Glomerular endothelial cell (primary cell): ENCODE measurements around the gene FBXL3. TPM values are rescaled to one million over a fixed set of nuclear protein-coding genes. Genes with fewer than 3 reads are reported as not detected.
"Not testable (repeated sequence)": the region's sequence is repeated elsewhere in the genome, so short reads cannot be mapped to it uniquely, and the experiment has no call there.

Experiments used
- DNase-seq: peaks from one replicate; pipeline ENCODE4 v3.0.0-alpha.2; 2011; ENCODE audit warnings: low read depth, low spot score; ENCODE audit errors: extremely low read depth
- total RNA-seq: library from RNA; depleted of rRNA; stranded (reverse); fragments of >200 nt; gene quantifications from 2 replicates; pipeline ENCODE4 v1.2.3, GENCODE V29; 2015

The FBXL3 gene
- total RNA-seq, 1 donor from 2014 or later = 45.4 TPM

DNA sequence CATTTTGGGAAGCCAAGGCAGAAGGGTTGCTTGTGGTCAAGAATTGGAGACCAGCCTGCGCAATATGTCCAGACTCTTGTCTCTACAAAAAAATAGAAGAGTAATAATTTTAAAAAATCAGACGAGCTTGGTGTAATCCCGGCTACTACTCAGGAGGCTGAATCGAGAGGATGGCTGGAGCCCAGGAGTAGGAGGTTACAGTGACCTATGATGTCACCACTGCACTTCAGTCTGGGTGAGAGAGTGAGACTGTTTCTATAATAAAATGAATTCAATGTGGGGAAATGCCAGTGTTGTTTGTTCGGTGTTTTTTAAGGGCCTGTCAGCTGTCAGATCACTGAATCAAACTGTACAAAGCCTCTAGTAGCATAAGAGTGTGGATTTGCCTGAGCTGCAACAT lies 1.2 kb upstream of the FBXL3 start:
- DNase-seq = no peak

- no peak for DNase-seq
Observed at GRCh38 chr13:77026255-77026860, 601 bp downstream of the FBXL3 start.

DNA sequence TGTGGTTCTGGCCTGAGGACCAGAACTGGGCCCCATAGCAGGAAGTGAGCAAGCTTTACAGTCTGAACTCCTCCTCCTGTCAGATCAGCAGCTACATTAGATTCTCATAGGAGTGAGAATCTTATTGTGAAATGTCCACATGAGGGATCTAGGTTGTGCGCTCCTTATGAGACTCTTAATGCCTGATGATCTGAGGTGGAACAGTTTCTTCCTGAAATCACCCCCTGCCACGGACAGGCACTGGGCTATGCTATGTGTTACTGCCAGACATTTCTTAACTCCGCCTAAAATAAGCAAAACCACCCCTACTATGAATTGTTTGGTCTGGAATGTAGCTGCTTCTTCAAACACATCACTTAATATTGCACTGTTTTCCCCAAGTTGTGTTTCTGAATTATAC lies 4.6 kb downstream of the FBXL3 start:
- DNase-seq = no peak

GRCh38 chr13:77019756-77020155 lies 7.2 kb downstream of the FBXL3 start:
- DNase-seq = no peak

- DNase-seq = no peak
Observed at GRCh38 chr13:77016888-77017623, 9.9 kb downstream of the FBXL3 start.

GRCh38 chr13:77016251-77016812 lies 10.6 kb downstream of the FBXL3 start:
- no peak for DNase-seq

GRCh38 chr13:77014906-77015685 lies 11.9 kb downstream of the FBXL3 start:
- no peak for DNase-seq

- no peak for DNase-seq
Observed at GRCh38 chr13:77013853-77014542, 13.0 kb downstream of the FBXL3 start.

GRCh38 chr13:77009719-77010118 lies 17.2 kb downstream of the FBXL3 start:
- not testable (repeated sequence) for DNase-seq

GRCh38 chr13:77009011-77009410 lies 17.9 kb downstream of the FBXL3 start:
- DNase-seq = no peak

DNA sequence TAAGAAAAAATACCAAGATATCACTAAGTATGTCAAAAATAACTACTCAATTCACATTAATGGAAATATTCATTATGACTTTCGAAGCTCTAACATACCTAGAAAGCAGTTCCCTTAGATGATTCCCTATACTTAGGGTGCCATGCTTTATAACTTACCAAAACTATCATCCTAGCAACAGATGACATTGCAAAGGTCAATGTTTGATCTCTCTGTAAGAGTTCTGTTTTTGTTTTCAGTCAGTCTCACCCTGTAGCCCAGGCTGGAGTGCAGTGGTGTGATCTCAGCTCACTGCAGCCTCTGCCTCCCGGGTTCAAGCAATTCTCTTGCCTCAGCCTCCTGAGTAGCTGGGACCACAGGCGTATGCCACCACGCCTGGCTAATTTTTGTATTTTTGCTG lies 18.6 kb downstream of the FBXL3 start:
- DNase-seq = not testable (repeated sequence)

GRCh38 chr13:77002590-77003190 lies 24.3 kb downstream of the FBXL3 start:
- DNase-seq = no peak

DNA sequence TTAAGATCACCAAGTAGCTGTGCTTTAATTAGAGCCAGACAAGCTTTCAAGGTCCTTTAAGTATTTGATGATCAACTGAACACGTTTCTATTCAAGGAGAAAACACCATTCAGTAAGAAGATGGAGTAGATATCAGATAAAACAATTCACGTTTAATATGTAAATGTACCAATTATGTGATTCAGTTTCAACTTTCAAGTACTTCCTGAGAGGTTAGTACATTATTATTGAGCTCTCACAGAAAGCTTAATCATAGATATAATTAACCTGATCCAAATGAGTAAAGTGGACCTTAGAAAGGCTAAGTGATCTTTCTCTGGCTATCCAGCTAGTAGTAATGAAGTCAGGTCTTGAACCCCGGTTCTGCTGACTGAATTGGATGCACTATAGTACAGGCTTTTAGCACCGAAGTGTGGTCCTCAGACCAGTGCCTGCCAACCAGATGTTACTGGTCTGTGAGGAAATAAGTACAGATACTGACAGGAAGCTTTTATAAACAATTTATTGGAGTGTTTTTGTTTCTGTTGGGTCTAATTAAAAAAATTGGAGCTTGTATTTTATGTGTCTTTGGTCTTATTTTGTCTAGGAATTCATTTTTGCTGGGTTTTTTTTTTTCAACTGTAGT lies 24.9 kb downstream of the FBXL3 start:
- DNase-seq = no peak

DNA sequence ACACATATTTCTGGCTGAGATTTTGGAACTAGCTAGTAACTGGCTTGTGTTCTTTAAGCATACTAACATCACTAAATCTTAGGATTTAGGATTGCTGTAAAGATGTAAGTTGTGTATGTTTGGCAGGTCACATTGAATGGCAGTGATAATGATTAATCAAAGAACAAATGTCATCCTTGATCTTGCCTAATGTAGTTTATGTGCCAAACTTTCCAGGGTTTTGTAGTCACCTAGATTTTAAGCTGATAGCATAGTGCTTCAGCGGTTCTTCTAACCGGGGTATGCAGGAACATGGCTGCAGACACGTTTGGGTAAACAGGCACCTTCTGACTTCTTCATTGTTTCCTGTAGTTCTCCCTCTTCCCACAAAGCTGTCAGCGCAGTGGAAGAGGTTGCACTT lies 25.4 kb downstream of the FBXL3 start:
- no peak for DNase-seq

DNA sequence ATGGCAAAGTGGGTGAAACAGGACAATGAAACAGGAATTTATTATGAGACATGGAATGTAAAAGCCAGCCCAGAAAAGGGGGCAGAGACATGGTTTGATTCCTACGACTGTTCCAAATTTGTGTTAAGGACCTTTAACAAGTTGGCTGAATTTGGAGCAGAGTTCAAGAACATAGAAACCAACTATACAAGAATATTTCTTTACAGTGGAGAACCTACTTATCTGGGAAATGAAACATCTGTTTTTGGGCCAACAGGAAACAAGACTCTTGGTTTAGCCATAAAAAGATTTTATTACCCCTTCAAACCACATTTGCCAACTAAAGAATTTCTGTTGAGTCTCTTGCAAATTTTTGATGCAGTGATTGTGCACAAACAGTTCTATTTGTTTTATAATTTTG lies 26.5 kb downstream of the FBXL3 start:
- DNase-seq = no peak

- DNase-seq = no peak
Observed at GRCh38 chr13:76994281-76994680, 32.7 kb downstream of the FBXL3 start.

- DNase-seq = no peak
Observed at GRCh38 chr13:76993473-76993872, 33.5 kb downstream of the FBXL3 start.

DNA sequence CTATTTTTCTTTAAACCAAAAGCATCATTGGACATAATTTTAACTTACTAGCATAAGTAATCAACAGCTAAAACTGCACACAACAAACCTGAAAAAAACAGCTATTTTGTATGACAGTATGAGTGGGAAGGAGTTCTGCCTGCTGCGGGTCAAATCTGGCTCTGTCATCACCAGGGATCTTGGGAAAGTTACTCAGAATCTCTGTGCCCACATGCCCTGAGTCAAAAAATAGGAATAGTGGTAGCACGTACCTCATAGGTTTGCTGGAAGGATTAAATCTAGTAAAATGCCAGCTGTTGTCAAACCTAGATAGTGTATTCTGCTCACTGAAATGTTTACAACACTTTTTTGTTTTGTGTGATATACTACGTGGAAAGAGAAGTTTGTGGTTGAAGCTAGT lies 33.9 kb downstream of the FBXL3 start:
- DNase-seq = no peak

DNA sequence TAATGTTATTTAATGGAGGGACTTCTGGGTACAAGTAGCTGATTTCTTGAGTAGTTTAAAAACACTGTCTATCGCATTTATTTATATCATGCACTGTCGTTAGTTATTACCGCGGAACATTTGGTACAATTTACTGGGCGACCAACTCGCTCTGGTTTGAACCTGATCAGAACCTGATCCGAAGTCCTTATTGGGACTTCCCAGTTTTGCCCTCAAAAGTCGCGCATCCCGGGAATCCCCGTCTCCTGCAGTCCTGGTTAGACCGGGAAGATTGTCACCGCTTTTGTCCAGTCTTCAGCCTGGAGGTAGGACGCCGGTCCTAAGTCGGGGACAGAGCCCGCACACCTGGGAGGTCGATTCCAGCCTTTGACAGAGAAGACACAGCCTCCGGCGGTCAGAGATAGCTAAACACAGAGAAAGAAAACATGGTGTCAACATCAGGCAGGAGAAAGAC lies 34.4 kb downstream of the FBXL3 start:
- no peak for DNase-seq
